ENCODE results near the gene ACAD10.

DNA sequence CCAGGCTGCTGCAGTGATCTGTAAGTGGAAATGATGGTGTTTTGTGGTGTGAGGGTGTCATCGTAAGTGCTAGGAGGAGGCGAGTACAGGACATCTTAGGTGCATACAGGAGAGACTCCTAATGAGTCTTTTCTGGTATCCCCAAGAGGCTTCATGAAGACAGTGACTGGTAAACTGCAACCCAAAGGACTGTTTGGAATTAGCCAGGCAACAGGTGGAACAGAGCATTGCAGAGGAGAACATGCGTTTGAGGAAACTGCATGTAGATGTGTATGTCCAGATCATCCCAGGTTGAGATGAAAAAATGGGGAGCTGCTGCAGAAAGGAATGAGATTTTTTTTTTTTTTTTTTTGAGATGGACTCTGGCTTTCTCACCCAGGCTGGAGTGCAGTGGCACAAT lies 5.4 kb downstream of the ACAD10 start:
- TF ChIP-seq, protein P1, sequence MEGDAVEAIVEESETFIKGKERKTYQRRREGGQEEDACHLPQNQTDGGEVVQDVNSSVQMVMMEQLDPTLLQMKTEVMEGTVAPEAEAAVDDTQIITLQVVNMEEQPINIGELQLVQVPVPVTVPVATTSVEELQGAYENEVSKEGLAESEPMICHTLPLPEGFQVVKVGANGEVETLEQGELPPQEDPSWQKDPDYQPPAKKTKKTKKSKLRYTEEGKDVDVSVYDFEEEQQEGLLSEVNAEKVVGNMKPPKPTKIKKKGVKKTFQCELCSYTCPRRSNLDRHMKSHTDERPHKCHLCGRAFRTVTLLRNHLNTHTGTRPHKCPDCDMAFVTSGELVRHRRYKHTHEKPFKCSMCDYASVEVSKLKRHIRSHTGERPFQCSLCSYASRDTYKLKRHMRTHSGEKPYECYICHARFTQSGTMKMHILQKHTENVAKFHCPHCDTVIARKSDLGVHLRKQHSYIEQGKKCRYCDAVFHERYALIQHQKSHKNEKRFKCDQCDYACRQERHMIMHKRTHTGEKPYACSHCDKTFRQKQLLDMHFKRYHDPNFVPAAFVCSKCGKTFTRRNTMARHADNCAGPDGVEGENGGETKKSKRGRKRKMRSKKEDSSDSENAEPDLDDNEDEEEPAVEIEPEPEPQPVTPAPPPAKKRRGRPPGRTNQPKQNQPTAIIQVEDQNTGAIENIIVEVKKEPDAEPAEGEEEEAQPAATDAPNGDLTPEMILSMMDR (IDR thresholded peaks at IDR 0.05), result no peak
- TF ChIP-seq EP300 (IDR thresholded peaks at IDR 0.05) (no peak), POLR2A (IDR thresholded peaks at IDR 0.05; ENCODE audit: low read depth) (no peak)
